Fibroblast of peridontal ligament (primary cell): ENCODE data around the gene SYAP1.
"Not testable (repeated sequence)": the region's sequence is repeated elsewhere in the genome, so short reads cannot be mapped to it uniquely, and the experiment has no call there.

Source experiments
- DNase-seq: peaks from one replicate; pipeline ENCODE4 v3.0.0-alpha.2; 2010; ENCODE audit errors: extremely low read depth

Gene SYAP1

GRCh38 chrX:16719334-16720084 lies at the start of gene SYAP1:
TSS of gene SYAP1 (plus strand) at chrX:16719612. CDS start at chrX:16719725, 113 bp downstream.
- DNase-seq = peak; percentile 97

DNA sequence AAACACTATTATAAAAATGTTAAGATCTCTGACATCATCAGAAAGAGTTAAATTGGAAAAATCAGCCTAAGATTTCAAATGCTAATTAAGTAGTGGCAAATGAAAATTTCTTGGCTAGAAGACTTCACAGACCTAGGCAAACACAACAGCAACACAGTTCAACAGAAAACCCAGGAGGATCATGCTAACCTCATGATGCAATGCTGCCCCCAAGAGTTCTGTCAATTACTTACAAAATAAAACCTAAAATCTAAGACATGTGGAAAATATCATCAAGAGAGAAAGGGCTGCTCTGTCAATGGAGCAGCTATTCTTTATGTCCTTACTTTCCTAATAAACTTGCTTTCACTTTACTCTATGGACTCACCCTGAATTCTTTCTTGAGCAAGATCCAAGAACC lies 48.4 kb upstream of the SYAP1 start:
- peak; percentile 78 for DNase-seq

GRCh38 chrX:16678689-16679088 lies 40.7 kb upstream of the SYAP1 start:
- DNase-seq = no peak

- DNase-seq = no peak
Observed at GRCh38 chrX:16683007-16683664, 36.3 kb upstream of the SYAP1 start.

GRCh38 chrX:16687514-16687913 lies 31.9 kb upstream of the SYAP1 start:
- peak; percentile 22 for DNase-seq

DNA sequence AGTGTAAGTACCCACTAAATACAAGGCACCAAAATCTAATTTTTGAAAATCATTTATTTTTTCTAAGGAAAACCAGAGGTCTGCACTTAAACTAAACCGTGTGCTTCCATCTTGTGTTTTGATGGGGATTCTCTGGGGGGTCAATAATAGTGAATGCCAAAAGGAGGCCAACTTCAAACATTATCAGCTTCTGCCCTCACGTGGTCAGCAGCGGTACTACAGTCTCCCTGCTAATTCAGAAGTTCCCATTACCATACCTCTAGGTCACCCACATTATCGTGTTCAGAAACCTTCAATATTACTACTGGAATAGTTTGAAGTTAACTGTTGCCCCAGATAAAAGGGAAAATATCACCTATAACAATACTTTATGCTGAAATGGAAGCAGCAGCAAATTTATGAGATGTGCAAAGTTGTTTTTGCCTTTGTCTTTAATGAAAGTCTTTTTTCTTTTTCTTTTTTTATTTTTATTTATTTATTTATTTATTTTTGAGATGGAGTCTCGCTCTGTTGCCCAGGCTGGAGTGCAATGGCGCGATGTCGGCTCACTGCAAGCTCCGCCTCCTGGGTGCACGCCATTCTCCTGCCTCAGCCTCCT lies 24.2 kb upstream of the SYAP1 start:
- DNase-seq = peak; percentile 67

GRCh38 chrX:16696956-16697355 lies 22.5 kb upstream of the SYAP1 start:
- no peak for DNase-seq

- no peak for DNase-seq
Observed at GRCh38 chrX:16699389-16699788, 20.0 kb upstream of the SYAP1 start.

DNA sequence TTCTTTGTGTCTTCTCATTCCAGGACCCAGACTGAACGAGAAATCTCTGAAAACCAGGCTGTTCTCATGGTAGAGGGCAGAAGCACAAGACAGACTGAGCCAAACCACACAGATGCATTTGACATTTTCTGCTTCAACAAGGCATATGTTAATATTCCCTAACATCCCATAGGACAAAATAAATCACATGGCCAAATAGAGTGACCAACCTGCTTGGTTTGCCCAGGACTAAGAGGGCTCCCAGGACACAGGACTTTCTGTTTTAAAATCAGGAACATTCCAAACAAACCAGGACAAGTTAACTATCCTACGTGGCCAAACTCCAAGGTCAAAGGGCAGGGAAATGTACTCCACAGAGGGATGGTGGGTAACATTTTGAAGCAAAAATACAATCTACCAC lies 18.7 kb upstream of the SYAP1 start:
- DNase-seq = no peak

DNA sequence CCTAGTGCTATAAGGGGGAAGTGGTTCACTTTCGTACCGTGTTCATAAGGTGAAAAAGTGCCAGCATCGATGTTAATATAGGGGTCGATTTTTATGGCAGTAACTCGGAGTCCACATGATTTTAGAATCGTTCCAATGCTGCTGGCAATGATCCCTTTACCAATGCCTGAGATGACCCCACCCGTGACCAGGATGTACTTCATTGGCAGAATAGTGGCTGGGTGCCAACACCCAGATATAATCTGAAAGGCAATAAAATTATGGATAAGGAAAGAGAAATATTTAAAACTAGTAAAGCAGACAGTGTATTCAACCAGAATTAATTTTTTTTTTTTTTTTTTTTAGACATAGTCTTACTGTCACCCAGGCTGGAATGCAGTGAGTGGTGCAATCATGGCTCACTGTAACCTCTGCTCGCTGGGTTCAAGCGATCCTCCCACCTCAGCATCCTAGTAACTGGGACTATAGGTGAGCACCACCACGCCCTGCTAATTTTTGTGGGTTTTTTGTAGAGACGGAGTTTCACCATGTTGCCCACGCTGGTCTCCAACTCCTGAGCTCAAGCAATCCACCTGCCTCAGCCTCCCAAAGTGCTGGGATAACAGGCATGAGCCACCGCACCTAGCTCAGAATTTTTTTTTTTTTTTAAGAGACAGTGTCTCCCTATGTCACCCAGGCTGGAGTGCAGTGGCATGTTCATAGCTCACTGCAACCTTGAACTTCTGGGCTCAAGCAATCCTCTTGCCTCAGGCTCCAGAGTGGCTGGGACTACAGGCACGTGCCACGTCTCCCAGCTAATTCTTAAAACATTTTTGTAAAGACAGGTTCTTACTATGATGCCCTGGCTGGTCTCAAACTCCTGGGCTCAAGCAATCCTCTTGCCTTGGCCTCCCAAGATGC lies 16.5 kb upstream of the SYAP1 start:
- no peak for DNase-seq

- DNase-seq = no peak
Observed at GRCh38 chrX:16705370-16705769, 14.0 kb upstream of the SYAP1 start.

GRCh38 chrX:16708016-16708415 lies 11.4 kb upstream of the SYAP1 start:
- DNase-seq = no peak

GRCh38 chrX:16711219-16711811 lies 8.1 kb upstream of the SYAP1 start:
- DNase-seq = no peak

DNA sequence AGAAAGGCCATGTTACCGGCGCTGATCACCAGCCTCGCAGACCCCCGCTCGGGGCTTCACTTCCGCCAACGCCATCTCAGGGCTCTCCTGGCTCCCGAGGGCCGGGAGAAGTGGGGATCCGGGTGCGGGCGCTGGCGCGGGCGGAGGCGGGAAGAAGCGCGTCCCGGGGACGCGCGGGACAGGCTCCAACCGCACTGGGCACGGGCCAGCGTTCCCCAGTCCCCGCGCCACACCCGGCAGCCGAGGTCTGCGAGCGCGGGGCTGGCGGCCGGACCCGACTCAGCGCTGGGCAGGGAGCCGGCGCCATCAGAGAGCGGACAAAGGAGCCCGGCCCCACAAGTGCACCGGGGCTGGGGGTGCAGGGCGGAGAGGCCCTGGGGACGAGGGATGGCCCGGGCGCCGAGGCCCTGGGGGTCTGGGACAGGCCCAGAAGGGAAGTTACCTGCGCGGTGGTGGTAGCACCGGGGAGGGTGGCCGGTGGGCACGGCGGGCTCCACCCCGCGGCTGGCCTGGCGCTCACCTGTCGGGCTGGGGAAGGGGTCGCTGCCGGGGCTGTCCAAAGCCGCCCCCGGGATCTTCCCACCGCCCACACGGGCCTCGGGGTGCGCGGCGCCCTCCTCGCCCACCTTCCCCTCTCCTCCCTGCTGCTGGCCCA lies 7.4 kb upstream of the SYAP1 start:
- DNase-seq = no peak

DNA sequence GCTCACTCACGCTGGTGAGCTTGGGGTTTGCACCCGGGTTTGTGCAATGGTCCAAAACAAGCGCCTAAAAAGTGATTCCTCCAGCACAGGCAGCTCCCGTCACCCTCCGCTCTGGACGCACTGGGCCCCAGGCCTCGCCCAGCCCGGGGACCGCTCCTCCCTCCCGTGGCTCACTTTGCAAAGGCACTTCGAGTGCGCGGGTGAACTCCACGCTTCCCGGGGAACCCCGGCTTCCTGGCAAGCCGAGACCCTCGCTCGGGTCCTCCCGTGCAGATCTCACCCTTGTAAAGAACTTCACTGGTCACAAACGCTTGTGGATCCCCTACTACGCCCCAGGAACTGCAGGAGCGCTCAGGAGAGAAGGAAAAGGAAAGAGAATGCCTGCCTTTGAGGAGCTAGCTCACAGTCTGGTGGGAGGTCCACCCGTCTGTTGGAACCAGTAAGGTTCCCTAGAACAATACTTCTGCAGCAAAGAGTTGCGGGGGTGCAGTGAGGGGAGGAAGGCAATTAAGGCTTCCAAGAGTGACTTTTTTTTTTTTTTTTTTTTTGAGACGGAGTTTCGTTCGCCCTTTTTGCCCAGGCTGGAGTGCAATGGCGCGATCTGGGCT lies 6.8 kb upstream of the SYAP1 start, which contains the start of gene CTPS2:
Gene CTPS2 (minus strand): TSS at position 122 of the 608 bp plus-strand sequence. CDS start 9,767 bp downstream, outside the sequence.
- peak; percentile 48 for DNase-seq

GRCh38 chrX:16714504-16714903 lies 4.9 kb upstream of the SYAP1 start:
- DNase-seq = no peak

GRCh38 chrX:16715638-16716037 lies 3.8 kb upstream of the SYAP1 start:
- DNase-seq = not testable (repeated sequence)

GRCh38 chrX:16716451-16716850 lies 3.0 kb upstream of the SYAP1 start:
- not testable (repeated sequence) for DNase-seq

GRCh38 chrX:16718824-16719333 lies 533 bp upstream of the SYAP1 start:
- no peak for DNase-seq

DNA sequence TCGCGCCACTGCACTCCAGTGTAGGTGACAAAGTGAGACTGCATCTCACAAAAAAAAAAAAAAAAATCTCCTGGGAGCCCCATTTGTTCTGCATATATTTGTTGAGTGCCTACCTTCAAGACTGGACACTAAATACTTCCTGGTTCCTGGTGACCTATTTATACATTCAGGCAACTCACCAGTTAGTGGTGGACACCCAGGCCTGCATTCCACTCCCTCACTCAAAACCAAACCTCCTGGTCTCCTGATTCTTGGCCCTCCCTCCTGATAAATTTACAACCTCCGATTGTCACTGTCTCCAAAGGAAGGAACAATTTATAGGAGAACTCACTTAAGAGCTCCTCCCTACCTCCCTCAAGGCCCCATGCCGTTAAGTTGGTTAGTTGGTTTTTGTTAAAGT lies 3.1 kb downstream of the SYAP1 start:
- DNase-seq = no peak
